Progenitor cell of endocrine pancreas (in vitro differentiated cells): ENCODE data around the gene RASGRP3. TPM values are rescaled to one million over a fixed set of nuclear protein-coding genes. Genes with fewer than 3 reads are reported as not detected.

ENCODE experiments used
- DNase-seq: peaks from one replicate; pipeline ENCODE4 v3.0.0; 2021; ENCODE audit warnings: low spot score; ENCODE audit not compliant: unreplicated experiment
- H3K27ac Mint-ChIP-seq: 2 replicates; pipeline ENCODE4 v1.8.0; 2021; ENCODE audit warnings: mild to moderate bottlenecking, moderate library complexity, mixed read lengths
- H3K27me3 Mint-ChIP-seq: 2 replicates; pipeline ENCODE4 v1.8.0; 2021; ENCODE audit warnings: mixed read lengths
- H3K36me3 Mint-ChIP-seq: 2 replicates; pipeline ENCODE4 v1.8.0; 2022; ENCODE audit warnings: mixed read lengths; ENCODE audit not compliant: insufficient read depth
- H3K4me1 Mint-ChIP-seq: 2 replicates; pipeline ENCODE4 v1.8.0; 2021; ENCODE audit warnings: low read depth, mixed read lengths
- H3K4me3 Mint-ChIP-seq: 2 replicates; pipeline ENCODE4 v1.8.0; 2021; ENCODE audit warnings: low read depth, mild to moderate bottlenecking, moderate library complexity, mixed read lengths
- H3K9me3 Mint-ChIP-seq: 2 replicates; pipeline ENCODE4 v1.8.0; 2021; ENCODE audit warnings: low read depth, mixed read lengths
- CTCF ChIP-seq: fragments of 200-600 bp; sonication (generic); IDR thresholded peaks from one replicate; pipeline ENCODE4 v1.5.0; 2021; ENCODE audit warnings: antibody characterized with exemption, mild to moderate bottlenecking; ENCODE audit not compliant: unreplicated experiment
- total RNA-seq: library from RNA; stranded (reverse); gene quantifications from 2 replicates; pipeline ENCODE4 v1.2.1, GENCODE V29; 2021

RASGRP3 gene
- total RNA-seq, 1 donor from 2014 or later: not detected

GRCh38 chr2:33603416-33603815 lies 127.0 kb downstream of the RASGRP3 start:
- Mint-ChIP-seq H3K27ac (no peak overlapping the region), H3K27me3 (no peaks in the 10 kb centered on the region), H3K4me3 (no peak overlapping the region), H3K4me1 (peaks cover 5% of the 10 kb centered on the region), H3K36me3 (no peaks in the 10 kb centered on the region), H3K9me3 (no peaks in the 10 kb centered on the region)
- no peak for DNase-seq
- TF ChIP-seq CTCF: no peak

- Mint-ChIP-seq H3K4me3 (no peak overlapping the region), H3K36me3 (no peaks in the 10 kb centered on the region), H3K9me3 (no peaks in the 10 kb centered on the region), H3K27ac (no peak overlapping the region), H3K27me3 (no peaks in the 10 kb centered on the region), H3K4me1 (no peaks in the 10 kb centered on the region)
- no peak for DNase-seq
- TF ChIP-seq CTCF: no peak
Observed at GRCh38 chr2:33605056-33605455, 128.6 kb downstream of the RASGRP3 start.

- no peaks in the 10 kb centered on the region for H3K4me1 Mint-ChIP-seq
- no peaks in the 10 kb centered on the region for H3K36me3 Mint-ChIP-seq
- H3K27me3 Mint-ChIP-seq: no peaks in the 10 kb centered on the region
- H3K27ac Mint-ChIP-seq: no peak overlapping the region
- no peak overlapping the region for H3K4me3 Mint-ChIP-seq
- no peak for DNase-seq
- H3K9me3 Mint-ChIP-seq: no peaks in the 10 kb centered on the region
- TF ChIP-seq CTCF: no peak
Observed at GRCh38 chr2:33606100-33606499, 129.7 kb downstream of the RASGRP3 start.

GRCh38 chr2:33606622-33607021 lies 130.2 kb downstream of the RASGRP3 start:
- peaks cover 4% of the 10 kb centered on the region for H3K9me3 Mint-ChIP-seq
- H3K27me3 Mint-ChIP-seq: no peaks in the 10 kb centered on the region
- no peaks in the 10 kb centered on the region for H3K4me1 Mint-ChIP-seq
- no peaks in the 10 kb centered on the region for H3K36me3 Mint-ChIP-seq
- no peak for DNase-seq
- TF ChIP-seq CTCF: no peak
- no peak overlapping the region for H3K27ac Mint-ChIP-seq
- no peak overlapping the region for H3K4me3 Mint-ChIP-seq

- H3K9me3 Mint-ChIP-seq: peaks cover 4% of the 10 kb centered on the region
- no peak overlapping the region for H3K4me3 Mint-ChIP-seq
- DNase-seq: no peak
- no peaks in the 10 kb centered on the region for H3K4me1 Mint-ChIP-seq
- H3K27ac Mint-ChIP-seq: no peak overlapping the region
- no peaks in the 10 kb centered on the region for H3K36me3 Mint-ChIP-seq
- H3K27me3 Mint-ChIP-seq: no peaks in the 10 kb centered on the region
- no peak for TF ChIP-seq CTCF
Observed at GRCh38 chr2:33607251-33607721, 130.8 kb downstream of the RASGRP3 start.
